HEK293 (cell line): ENCODE data around the gene COPRS.

Experiments used
- CTCF ChIA-PET: fragments of 350-600 bp; formaldehyde crosslinking; extraction: SDS; loops from one replicate; lab custom pipeline; 2021; ENCODE audit warnings: antibody characterized with exemption; lab: Yijun Ruan, JAX
- POLR2A ChIA-PET: fragments of 300-600 bp; formaldehyde crosslinking; extraction: SDS; loops from one replicate; lab custom pipeline; 2020; ENCODE audit warnings: antibody characterized with exemption, inconsistent platforms; lab: Yijun Ruan, JAX
- H3K27ac ChIP-seq: fragments of 200-500 bp; sonication (Bioruptor generic); 2 replicates; pipeline ENCODE4 v1.5.1; 2014; ENCODE audit warnings: low read depth, low read length, control low read depth, inconsistent platforms; ENCODE audit errors: extremely low read depth
- H3K36me3 ChIP-seq, 2 experiments: fragments of 200-500 bp in 1 of 2; sonication (Bioruptor generic) in 1 of 2; 1 replicate in 1 of 2; 2 replicates in 1 of 2; pipeline ENCODE4 v1.5.1; 2014 to 2017; ENCODE audit warnings: inconsistent platforms in 2 of 2, low read length in 2 of 2; ENCODE audit not compliant: control insufficient read depth in 2 of 2, insufficient read depth in 1 of 2
- H3K4me1 ChIP-seq: fragments of 200-500 bp; sonication (Bioruptor generic); 2 replicates; pipeline ENCODE4 v1.5.1; 2014; ENCODE audit warnings: mild to moderate bottlenecking, low read length, inconsistent platforms; ENCODE audit not compliant: control insufficient read depth, insufficient read depth
- H3K4me3 ChIP-seq: 2 replicates; pipeline ENCODE4 v1.5.1; 2011; ENCODE audit warnings: low read depth, mild to moderate bottlenecking, control low read depth, low read length, moderate library complexity
- H3K9me3 ChIP-seq: fragments of 200-500 bp; sonication (Bioruptor generic); 2 replicates; pipeline ENCODE4 v1.5.1; 2014; ENCODE audit warnings: low read depth, low read length, inconsistent platforms; ENCODE audit not compliant: control insufficient read depth, insufficient read depth
- GLIS1 ChIP-seq: fragments of 450-650 bp; formaldehyde crosslinking; IDR thresholded peaks from 2 replicates; pipeline ENCODE4 v1.5.1; 2016; ENCODE audit warnings: missing biosample characterization, missing genetic modification characterization
- TCF7L2 ChIP-seq: IDR thresholded peaks from 2 replicates; pipeline ENCODE4 v1.6.1; 2011; ENCODE audit warnings: low read depth, mild to moderate bottlenecking, inconsistent platforms, low read length, moderate library complexity, borderline replicate concordance
- TRIM28 ChIP-seq: IDR thresholded peaks from 2 replicates; pipeline ENCODE4 v1.6.1; 2011; ENCODE audit warnings: low read length, control low read depth, borderline replicate concordance
- ZBTB8A ChIP-seq: fragments of 450-650 bp; formaldehyde crosslinking; IDR thresholded peaks from 2 replicates; pipeline ENCODE4 v1.5.1; 2016; ENCODE audit warnings: missing biosample characterization, missing genetic modification characterization
- ZNF138 ChIP-seq: fragments of 450-650 bp; formaldehyde crosslinking; IDR thresholded peaks from 2 replicates; pipeline ENCODE4 v1.5.1; 2016; ENCODE audit warnings: missing biosample characterization, missing genetic modification characterization, borderline replicate concordance
- ZNF2 ChIP-seq: fragments of 450-650 bp; formaldehyde crosslinking; IDR thresholded peaks from 2 replicates; pipeline ENCODE4 v1.5.1; 2016; ENCODE audit warnings: missing biosample characterization, missing genetic modification characterization
- ZNF248 ChIP-seq: fragments of 450-650 bp; formaldehyde crosslinking; IDR thresholded peaks from 2 replicates; pipeline ENCODE4 v1.5.1; 2017; ENCODE audit warnings: missing biosample characterization, missing genetic modification characterization
- ZNF302 ChIP-seq: fragments of 450-650 bp; formaldehyde crosslinking; IDR thresholded peaks from 2 replicates; pipeline ENCODE4 v1.5.1; 2016; ENCODE audit warnings: missing biosample characterization, missing genetic modification characterization, low read depth
- ZNF473 ChIP-seq: fragments of 450-650 bp; formaldehyde crosslinking; IDR thresholded peaks from 2 replicates; pipeline ENCODE4 v1.5.1; 2017; ENCODE audit warnings: missing biosample characterization, missing genetic modification characterization
- ZNF501 ChIP-seq: fragments of 450-650 bp; formaldehyde crosslinking; IDR thresholded peaks from 2 replicates; pipeline ENCODE4 v1.5.1; 2016; ENCODE audit warnings: missing biosample characterization, missing genetic modification characterization
- ZNF549 ChIP-seq: fragments of 450-650 bp; IDR thresholded peaks from 2 replicates; pipeline ENCODE4 v1.5.1; 2018; ENCODE audit warnings: missing biosample characterization, missing genetic modification characterization, mild to moderate bottlenecking, inconsistent platforms, moderate library complexity
- TF ChIP-seq, protein P1 (sequence below): fragments of 450-650 bp; formaldehyde crosslinking; IDR thresholded peaks from 2 replicates; pipeline ENCODE4 v1.5.1; 2016; ENCODE audit warnings: missing biosample characterization, missing genetic modification characterization
- TF ChIP-seq, protein P2 (sequence below): fragments of 450-650 bp; formaldehyde crosslinking; IDR thresholded peaks from 2 replicates; pipeline ENCODE4 v1.5.1; 2017; ENCODE audit warnings: missing biosample characterization, missing genetic modification characterization
- TF ChIP-seq, protein P3 (sequence below): fragments of 450-650 bp; formaldehyde crosslinking; IDR thresholded peaks from 2 replicates; pipeline ENCODE4 v1.5.1; 2016; ENCODE audit warnings: missing biosample characterization, missing genetic modification characterization
- TF ChIP-seq, protein P4 (sequence below): fragments of 450-650 bp; formaldehyde crosslinking; IDR thresholded peaks from 2 replicates; pipeline ENCODE4 v1.5.1; 2016; ENCODE audit warnings: missing biosample characterization, missing genetic modification characterization
- TF ChIP-seq, protein P5 (sequence below): fragments of 450-650 bp; formaldehyde crosslinking; IDR thresholded peaks from 2 replicates; pipeline ENCODE4 v1.5.1; 2016; ENCODE audit warnings: missing biosample characterization, missing genetic modification characterization, low read depth

COPRS gene

DNA sequence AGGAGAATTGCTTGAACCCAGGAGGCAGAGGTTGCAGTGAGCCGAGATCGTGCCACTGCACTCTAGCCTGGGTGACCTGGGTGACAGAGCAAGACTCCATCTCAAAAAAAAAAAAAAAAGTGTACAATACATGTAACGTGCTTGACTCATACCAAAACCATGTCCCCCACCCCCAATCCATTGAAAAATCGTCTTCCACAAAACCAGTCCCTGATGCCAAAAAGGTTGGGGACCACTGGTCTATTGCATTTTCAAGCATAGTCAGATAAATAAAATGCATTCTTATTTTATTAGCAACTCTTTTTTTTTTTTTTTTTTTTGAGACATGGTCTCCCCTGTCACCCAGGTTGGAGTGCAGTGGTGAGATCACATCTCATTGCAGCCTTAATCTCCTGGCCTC lies 52.1 kb downstream of the COPRS start (continued):
- TF ChIP-seq, protein P1, sequence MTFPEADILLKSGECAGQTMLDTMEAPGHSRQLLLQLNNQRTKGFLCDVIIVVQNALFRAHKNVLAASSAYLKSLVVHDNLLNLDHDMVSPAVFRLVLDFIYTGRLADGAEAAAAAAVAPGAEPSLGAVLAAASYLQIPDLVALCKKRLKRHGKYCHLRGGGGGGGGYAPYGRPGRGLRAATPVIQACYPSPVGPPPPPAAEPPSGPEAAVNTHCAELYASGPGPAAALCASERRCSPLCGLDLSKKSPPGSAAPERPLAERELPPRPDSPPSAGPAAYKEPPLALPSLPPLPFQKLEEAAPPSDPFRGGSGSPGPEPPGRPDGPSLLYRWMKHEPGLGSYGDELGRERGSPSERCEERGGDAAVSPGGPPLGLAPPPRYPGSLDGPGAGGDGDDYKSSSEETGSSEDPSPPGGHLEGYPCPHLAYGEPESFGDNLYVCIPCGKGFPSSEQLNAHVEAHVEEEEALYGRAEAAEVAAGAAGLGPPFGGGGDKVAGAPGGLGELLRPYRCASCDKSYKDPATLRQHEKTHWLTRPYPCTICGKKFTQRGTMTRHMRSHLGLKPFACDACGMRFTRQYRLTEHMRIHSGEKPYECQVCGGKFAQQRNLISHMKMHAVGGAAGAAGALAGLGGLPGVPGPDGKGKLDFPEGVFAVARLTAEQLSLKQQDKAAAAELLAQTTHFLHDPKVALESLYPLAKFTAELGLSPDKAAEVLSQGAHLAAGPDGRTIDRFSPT (tag by site-specific recombination), result no peak
- TF ChIP-seq, protein P2, sequence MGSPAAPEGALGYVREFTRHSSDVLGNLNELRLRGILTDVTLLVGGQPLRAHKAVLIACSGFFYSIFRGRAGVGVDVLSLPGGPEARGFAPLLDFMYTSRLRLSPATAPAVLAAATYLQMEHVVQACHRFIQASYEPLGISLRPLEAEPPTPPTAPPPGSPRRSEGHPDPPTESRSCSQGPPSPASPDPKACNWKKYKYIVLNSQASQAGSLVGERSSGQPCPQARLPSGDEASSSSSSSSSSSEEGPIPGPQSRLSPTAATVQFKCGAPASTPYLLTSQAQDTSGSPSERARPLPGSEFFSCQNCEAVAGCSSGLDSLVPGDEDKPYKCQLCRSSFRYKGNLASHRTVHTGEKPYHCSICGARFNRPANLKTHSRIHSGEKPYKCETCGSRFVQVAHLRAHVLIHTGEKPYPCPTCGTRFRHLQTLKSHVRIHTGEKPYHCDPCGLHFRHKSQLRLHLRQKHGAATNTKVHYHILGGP, result no peak
- TF ChIP-seq ZNF138 (tag by site-specific recombination) (no peak), ZNF302 (tag by site-specific recombination) (no peak), ZNF248 (tag by site-specific recombination) (no peak), TCF7L2 (no peak), GLIS1 (tag by site-specific recombination) (no peak), ZNF473 (tag by site-specific recombination) (no peak), ZNF549 (tag by site-specific recombination) (no peak), ZNF501 (tag by site-specific recombination) (no peak), ZNF2 (tag by site-specific recombination) (no peak)
- TF ChIP-seq, protein P3, sequence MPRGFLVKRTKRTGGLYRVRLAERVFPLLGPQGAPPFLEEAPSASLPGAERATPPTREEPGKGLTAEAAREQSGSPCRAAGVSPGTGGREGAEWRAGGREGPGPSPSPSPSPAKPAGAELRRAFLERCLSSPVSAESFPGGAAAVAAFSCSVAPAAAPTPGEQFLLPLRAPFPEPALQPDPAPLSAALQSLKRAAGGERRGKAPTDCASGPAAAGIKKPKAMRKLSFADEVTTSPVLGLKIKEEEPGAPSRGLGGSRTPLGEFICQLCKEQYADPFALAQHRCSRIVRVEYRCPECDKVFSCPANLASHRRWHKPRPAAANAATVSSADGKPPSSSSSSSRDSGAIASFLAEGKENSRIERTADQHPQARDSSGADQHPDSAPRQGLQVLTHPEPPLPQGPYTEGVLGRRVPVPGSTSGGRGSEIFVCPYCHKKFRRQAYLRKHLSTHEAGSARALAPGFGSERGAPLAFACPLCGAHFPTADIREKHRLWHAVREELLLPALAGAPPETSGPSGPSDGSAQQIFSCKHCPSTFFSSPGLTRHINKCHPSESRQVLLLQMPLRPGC (tag by site-specific recombination), result no peak

DNA sequence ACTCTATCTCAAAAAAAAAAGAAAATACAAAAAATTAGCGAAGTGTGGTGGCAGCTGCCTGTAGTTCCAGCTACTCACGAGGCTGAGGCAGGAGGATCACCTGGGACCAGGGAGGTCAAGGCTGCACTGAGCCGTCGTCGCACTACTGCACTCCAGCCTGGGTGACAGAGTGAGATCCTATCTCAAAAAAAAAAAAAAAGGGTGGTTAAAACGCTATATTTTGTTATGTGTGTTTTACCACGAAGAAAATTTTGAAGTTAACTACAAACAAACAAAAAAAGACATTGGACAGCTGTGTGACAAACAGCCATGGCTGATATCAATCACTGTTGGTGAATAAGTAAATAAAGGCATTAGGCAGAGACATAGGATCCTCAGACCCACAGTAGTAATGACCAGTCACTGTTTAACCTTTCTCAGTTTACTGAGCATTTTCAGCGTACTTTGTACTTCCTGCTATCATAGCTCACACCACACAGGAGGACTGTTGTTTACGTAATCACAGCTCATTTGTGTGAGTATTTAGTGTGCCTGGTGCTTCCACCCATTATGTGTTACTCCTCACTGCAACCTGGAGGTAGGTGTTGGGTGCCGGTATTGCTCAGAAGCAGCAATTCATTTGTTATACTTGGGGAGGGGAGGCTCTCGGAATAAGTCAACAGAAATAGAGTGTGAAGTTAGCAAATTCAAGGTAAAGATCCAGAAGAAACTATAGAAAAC lies 55.4 kb downstream of the COPRS start:
- Histone ChIP-seq H3K4me3 (no peak overlapping the region), H3K4me1 (no peaks in the 10 kb centered on the region), H3K27ac (no peak overlapping the region), H3K9me3 (no peaks in the 10 kb centered on the region), H3K36me3 (no peaks in the 10 kb centered on the region)
- TF ChIP-seq, protein P4, sequence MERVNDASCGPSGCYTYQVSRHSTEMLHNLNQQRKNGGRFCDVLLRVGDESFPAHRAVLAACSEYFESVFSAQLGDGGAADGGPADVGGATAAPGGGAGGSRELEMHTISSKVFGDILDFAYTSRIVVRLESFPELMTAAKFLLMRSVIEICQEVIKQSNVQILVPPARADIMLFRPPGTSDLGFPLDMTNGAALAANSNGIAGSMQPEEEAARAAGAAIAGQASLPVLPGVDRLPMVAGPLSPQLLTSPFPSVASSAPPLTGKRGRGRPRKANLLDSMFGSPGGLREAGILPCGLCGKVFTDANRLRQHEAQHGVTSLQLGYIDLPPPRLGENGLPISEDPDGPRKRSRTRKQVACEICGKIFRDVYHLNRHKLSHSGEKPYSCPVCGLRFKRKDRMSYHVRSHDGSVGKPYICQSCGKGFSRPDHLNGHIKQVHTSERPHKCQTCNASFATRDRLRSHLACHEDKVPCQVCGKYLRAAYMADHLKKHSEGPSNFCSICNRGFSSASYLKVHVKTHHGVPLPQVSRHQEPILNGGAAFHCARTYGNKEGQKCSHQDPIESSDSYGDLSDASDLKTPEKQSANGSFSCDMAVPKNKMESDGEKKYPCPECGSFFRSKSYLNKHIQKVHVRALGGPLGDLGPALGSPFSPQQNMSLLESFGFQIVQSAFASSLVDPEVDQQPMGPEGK, result no peak
- no peak for TF ChIP-seq ZBTB8A (tag by site-specific recombination)
- TF ChIP-seq, protein P5, sequence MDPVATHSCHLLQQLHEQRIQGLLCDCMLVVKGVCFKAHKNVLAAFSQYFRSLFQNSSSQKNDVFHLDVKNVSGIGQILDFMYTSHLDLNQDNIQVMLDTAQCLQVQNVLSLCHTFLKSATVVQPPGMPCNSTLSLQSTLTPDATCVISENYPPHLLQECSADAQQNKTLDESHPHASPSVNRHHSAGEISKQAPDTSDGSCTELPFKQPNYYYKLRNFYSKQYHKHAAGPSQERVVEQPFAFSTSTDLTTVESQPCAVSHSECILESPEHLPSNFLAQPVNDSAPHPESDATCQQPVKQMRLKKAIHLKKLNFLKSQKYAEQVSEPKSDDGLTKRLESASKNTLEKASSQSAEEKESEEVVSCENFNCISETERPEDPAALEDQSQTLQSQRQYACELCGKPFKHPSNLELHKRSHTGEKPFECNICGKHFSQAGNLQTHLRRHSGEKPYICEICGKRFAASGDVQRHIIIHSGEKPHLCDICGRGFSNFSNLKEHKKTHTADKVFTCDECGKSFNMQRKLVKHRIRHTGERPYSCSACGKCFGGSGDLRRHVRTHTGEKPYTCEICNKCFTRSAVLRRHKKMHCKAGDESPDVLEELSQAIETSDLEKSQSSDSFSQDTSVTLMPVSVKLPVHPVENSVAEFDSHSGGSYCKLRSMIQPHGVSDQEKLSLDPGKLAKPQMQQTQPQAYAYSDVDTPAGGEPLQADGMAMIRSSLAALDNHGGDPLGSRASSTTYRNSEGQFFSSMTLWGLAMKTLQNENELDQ (tag by site-specific recombination), result no peak
- peak; percentile 40; the same call in 1 of the 2 replicates for TF ChIP-seq TRIM28
- ChIA-PET CTCF (no interaction called here), POLR2A (no interaction called here)
